Medulla oblongata (tissue), 1 donor: ENCODE results near the gene ARHGEF19.
A peak's percentile ranks its signal among the peaks of the same experiment; 100 is the strongest.
"Not testable (repeated sequence)": the region's sequence is repeated elsewhere in the genome, so short reads cannot be mapped to it uniquely, and the experiment has no call there.

Experiments used
- DNase-seq: peaks from one replicate; pipeline ENCODE4 v3.0.0-alpha.2; 2015; ENCODE audit errors: extremely low spot score

ARHGEF19 gene

GRCh38 chr1:16204634-16205333 lies 7.7 kb downstream of the ARHGEF19 start:
- DNase-seq, result no peak

GRCh38 chr1:16204216-16204615 lies 8.2 kb downstream of the ARHGEF19 start:
- no peak for DNase-seq

- no peak for DNase-seq
Measured at GRCh38 chr1:16203550-16203949, 8.9 kb downstream of the ARHGEF19 start.

- DNase-seq, result no peak
Measured at GRCh38 chr1:16202281-16203210, 9.9 kb downstream of the ARHGEF19 start.

- DNase-seq, result no peak
Measured at GRCh38 chr1:16199700-16200099, 12.8 kb downstream of the ARHGEF19 start.

- no peak for DNase-seq
Measured at GRCh38 chr1:16199157-16199501, 13.3 kb downstream of the ARHGEF19 start.

- no peak for DNase-seq
Measured at GRCh38 chr1:16198444-16199156, 13.9 kb downstream of the ARHGEF19 start.

- no peak for DNase-seq
Measured at GRCh38 chr1:16196874-16197273, 15.6 kb downstream of the ARHGEF19 start.

- not testable (repeated sequence) for DNase-seq
Measured at GRCh38 chr1:16196139-16196538, 16.3 kb downstream of the ARHGEF19 start.

- DNase-seq, result no peak
Measured at GRCh38 chr1:16195518-16195905, 16.9 kb downstream of the ARHGEF19 start.

- no peak for DNase-seq
Measured at GRCh38 chr1:16191916-16192546, 20.4 kb downstream of the ARHGEF19 start.

- peak; percentile 46 for DNase-seq
Measured at GRCh38 chr1:16191309-16191708, 21.1 kb downstream of the ARHGEF19 start.

- peak; percentile 86 for DNase-seq
Measured at GRCh38 chr1:16189921-16190621, 22.4 kb downstream of the ARHGEF19 start.

GRCh38 chr1:16189003-16189402 lies 23.4 kb downstream of the ARHGEF19 start:
- no peak for DNase-seq

- peak; percentile 68 for DNase-seq
Measured at GRCh38 chr1:16187748-16188401, 24.6 kb downstream of the ARHGEF19 start.

- DNase-seq, result no peak
Measured at GRCh38 chr1:16186655-16187235, 25.7 kb downstream of the ARHGEF19 start.

- DNase-seq, result no peak
Measured at GRCh38 chr1:16184557-16185303, 27.7 kb downstream of the ARHGEF19 start.

GRCh38 chr1:16183765-16184556 lies 28.5 kb downstream of the ARHGEF19 start:
- no peak for DNase-seq

- no peak for DNase-seq
Measured at GRCh38 chr1:16183179-16183578, 29.3 kb downstream of the ARHGEF19 start.
